Endothelial cell of umbilical vein (primary cell): ENCODE data around the gene SVOP.

Experiments
- CTCF ChIP-seq, 2 donors: IDR thresholded peaks; 1 replicate in 1 of 2; 2 replicates in 1 of 2; pipeline ENCODE4 v1.5.1; 2011; ENCODE audit warnings: low read length in 2 of 2, mild to moderate bottlenecking in 2 of 2, moderate library complexity in 2 of 2, control low read depth in 1 of 2, inconsistent platforms in 1 of 2, low read depth in 1 of 2; ENCODE audit not compliant: insufficient read depth in 1 of 2; ENCODE audit errors: extremely low read depth in 1 of 2
- POLR2A ChIP-seq: IDR thresholded peaks from 2 replicates; pipeline ENCODE4 v1.6.1; 2012; ENCODE audit warnings: low read depth, mild to moderate bottlenecking, control low read depth, low read length

GRCh38 chr12:108949976-108950375, 70.9 kb downstream of the SVOP start:
- TF ChIP-seq POLR2A: no peak
- TF ChIP-seq CTCF (IDR thresholded peaks at IDR 0.05; ENCODE audit: extremely low read depth in 1 of 2, insufficient read depth in 1 of 2, low read depth in 1 of 2, low read length in 2 of 2): no peak
